ENCODE results near the gene FNBP1L.

The FNBP1L gene

DNA sequence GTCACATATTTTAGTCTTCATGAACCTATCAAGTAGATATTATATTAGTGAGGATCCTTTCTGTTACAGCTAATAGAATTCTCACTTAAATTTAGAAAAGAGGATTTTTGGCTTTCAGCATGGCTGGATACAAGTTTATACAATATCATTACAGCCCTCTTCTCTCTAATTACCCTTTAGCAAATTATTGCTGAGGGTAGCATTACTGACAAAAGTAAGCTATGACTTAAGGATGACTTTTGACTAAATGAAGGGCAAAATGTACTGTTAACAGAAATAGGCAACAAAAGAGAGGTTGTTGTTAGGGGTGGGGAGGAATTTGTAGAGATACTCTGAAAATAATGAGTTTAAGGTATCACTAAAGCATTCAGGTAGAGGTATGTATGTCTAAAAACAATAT lies 85.8 kb downstream of the FNBP1L start:
- no peak for DNase-seq (ENCODE audit: low read depth in 2 of 2)
- TF ChIP-seq CTCF (IDR thresholded peaks at IDR 0.05; ENCODE audit: low read depth, low read length): no peak
- H3K4me3 ChIP-seq (replicated peaks in 1 of 2; ENCODE audit: low read depth in 2 of 2, low read length in 2 of 2): no peak overlapping the region

- H3K4me3 ChIP-seq (replicated peaks in 1 of 2; ENCODE audit: low read depth in 2 of 2, low read length in 2 of 2): no peak overlapping the region
- peak in 1 of 2 donors; percentile 52 for DNase-seq (ENCODE audit: low read depth in 2 of 2)
- TF ChIP-seq CTCF (IDR thresholded peaks at IDR 0.05; ENCODE audit: low read depth, low read length): no peak
These were observed 89.5 kb downstream of the FNBP1L start for GRCh38 chr1:93537396-93537795.

DNA sequence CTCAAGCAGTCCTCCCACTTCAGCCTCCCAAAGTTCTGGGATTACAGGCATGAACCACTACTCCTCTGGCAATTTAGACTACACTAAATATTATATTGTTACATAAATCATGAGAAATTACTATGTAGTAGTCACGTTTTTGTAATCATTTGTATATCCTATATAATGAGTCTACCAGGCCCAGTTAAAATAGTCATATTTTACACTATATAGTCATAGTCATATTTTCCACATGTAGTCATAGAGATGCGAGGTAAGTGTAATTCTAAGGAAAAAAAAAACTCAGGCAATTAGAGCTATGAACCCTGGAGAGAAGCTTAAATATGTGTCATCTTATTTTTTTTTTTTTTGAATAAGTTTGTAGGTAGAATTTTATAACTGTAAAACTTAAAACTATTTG lies 90.0 kb downstream of the FNBP1L start:
- DNase-seq (ENCODE audit: low read depth in 2 of 2): peak in 1 of 2 donors; percentile 70
- H3K4me3 ChIP-seq (replicated peaks in 1 of 2; ENCODE audit: low read depth in 2 of 2, low read length in 2 of 2): no peak overlapping the region
- no peak for TF ChIP-seq CTCF (IDR thresholded peaks at IDR 0.05; ENCODE audit: low read depth, low read length)

DNA sequence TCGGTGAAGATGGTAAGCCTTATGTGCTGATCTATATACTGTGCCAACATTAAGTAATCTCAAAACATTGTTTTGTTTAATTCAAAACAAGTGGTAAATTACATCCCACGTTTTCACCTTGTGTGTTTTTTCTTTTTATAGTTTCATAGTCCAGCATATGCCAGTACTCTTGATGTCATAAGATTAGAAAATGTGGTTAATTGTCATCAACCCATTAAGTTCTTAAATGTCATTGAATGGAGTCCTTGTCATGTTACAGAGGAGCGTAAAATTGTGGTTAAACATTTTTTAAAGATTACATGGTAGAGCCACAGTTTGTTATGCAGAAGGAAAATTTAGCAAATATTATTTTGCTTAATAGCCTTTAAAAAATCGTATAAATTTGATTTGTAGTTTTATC lies 93.1 kb downstream of the FNBP1L start:
- no peak for DNase-seq (ENCODE audit: low read depth in 2 of 2)
- no peak for TF ChIP-seq CTCF (IDR thresholded peaks at IDR 0.05; ENCODE audit: low read depth, low read length)
- no peak overlapping the region for H3K4me3 ChIP-seq (replicated peaks in 1 of 2; ENCODE audit: low read depth in 2 of 2, low read length in 2 of 2)

GRCh38 chr1:93542398-93542797 lies 94.5 kb downstream of the FNBP1L start:
- H3K4me3 ChIP-seq (replicated peaks in 1 of 2; ENCODE audit: low read depth in 2 of 2, low read length in 2 of 2): no peak overlapping the region
- DNase-seq (ENCODE audit: low read depth in 2 of 2): no peak
- no peak for TF ChIP-seq CTCF (IDR thresholded peaks at IDR 0.05; ENCODE audit: low read depth, low read length)

- H3K4me3 ChIP-seq (replicated peaks in 1 of 2; ENCODE audit: low read depth in 2 of 2, low read length in 2 of 2): no peak overlapping the region
- no peak for DNase-seq (ENCODE audit: low read depth in 2 of 2)
- no peak for TF ChIP-seq CTCF (IDR thresholded peaks at IDR 0.05; ENCODE audit: low read depth, low read length)
These were observed 98.4 kb downstream of the FNBP1L start for GRCh38 chr1:93546162-93546863.

GRCh38 chr1:93549131-93549530 lies 101.2 kb downstream of the FNBP1L start:
- no peak for TF ChIP-seq CTCF (IDR thresholded peaks at IDR 0.05; ENCODE audit: low read depth, low read length)

More at GRCh38 chr1:93549131-93549530, 101.2 kb downstream of the FNBP1L start:
- no peak for DNase-seq (ENCODE audit: low read depth in 2 of 2)
- H3K4me3 ChIP-seq (replicated peaks in 1 of 2; ENCODE audit: low read depth in 2 of 2, low read length in 2 of 2): no peak overlapping the region
